ENCODE data around the gene NFIC.

DNA sequence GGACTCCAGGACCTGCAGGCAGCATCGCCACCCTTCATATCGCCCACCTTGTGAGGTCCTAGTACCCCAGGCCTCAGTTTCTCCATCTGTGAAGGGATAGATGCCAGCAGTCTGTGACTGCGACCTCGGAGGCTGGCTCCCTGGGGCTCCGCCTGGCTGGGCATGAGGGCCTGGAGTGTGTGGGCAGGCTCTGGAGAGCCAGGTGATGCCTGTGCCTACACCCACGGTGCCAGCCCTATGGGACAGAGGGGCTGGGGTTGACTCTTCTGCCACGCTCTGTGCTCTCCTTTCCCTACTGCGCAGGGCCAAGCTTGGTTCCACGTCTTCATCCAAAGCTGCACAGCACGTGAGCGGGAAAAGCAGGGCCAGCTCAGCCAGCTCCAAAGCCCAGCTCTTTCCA is 26.0 kb upstream of the NFIC start:
- TF ChIP-seq, protein P1, sequence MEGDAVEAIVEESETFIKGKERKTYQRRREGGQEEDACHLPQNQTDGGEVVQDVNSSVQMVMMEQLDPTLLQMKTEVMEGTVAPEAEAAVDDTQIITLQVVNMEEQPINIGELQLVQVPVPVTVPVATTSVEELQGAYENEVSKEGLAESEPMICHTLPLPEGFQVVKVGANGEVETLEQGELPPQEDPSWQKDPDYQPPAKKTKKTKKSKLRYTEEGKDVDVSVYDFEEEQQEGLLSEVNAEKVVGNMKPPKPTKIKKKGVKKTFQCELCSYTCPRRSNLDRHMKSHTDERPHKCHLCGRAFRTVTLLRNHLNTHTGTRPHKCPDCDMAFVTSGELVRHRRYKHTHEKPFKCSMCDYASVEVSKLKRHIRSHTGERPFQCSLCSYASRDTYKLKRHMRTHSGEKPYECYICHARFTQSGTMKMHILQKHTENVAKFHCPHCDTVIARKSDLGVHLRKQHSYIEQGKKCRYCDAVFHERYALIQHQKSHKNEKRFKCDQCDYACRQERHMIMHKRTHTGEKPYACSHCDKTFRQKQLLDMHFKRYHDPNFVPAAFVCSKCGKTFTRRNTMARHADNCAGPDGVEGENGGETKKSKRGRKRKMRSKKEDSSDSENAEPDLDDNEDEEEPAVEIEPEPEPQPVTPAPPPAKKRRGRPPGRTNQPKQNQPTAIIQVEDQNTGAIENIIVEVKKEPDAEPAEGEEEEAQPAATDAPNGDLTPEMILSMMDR (IDR thresholded peaks at IDR 0.05; ENCODE audit: borderline replicate concordance, extremely low read depth, low read length, poor library complexity, severe bottlenecking), result no peak
- TF ChIP-seq EZH2 (IDR thresholded peaks at IDR 0.05; ENCODE audit: borderline replicate concordance, low read depth, low read length, severe bottlenecking), result no peak

Data from DND-41 (cell line).